Astrocyte of the hippocampus (primary cell): Measurements from ENCODE around the gene JHY.

Source experiments
- DNase-seq: peaks from one replicate; pipeline ENCODE4 v3.0.0; 2011; ENCODE audit warnings: low read depth, low spot score

Gene JHY

DNA sequence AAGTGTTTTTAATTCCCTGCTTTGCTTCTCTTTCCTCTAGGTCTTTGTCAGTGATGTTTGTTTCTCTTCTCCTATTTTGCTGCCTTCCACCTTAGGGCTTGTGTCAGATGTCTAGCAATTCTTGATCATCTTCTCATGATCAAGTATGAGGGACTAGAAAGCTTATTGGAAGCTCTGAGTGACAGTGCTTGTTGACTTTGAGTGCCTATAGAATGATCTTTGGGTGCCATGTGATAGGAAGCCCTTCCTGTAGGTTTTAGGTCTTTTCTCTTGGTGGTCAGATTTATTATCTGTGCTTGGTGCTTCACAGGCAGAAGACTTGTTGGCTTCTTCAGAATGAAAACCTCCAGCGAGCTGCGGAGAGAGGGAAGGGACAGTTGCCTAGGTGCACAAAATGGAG is 56.0 kb downstream of the JHY start:
- DNase-seq, result no peak

DNA sequence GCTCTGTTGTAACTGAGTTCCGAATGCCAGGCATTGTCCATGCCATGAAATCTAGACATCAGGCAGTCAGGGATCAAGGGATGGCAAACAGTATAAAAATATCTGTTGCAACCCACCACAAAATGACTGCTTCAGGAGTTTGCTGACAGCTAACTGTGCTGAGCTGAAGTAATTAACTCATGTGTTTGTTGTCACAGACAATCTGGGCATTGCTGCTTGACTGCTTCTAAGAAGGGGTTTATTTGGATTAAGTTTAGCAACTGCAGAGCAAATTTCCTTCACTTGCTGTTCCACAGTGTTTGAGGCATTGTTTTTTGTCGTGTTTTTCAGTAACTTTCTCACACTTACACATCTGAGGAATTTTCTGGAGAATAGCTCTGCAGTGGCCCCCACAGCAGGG is 68.7 kb downstream of the JHY start:
- DNase-seq, result peak; percentile 12

DNA sequence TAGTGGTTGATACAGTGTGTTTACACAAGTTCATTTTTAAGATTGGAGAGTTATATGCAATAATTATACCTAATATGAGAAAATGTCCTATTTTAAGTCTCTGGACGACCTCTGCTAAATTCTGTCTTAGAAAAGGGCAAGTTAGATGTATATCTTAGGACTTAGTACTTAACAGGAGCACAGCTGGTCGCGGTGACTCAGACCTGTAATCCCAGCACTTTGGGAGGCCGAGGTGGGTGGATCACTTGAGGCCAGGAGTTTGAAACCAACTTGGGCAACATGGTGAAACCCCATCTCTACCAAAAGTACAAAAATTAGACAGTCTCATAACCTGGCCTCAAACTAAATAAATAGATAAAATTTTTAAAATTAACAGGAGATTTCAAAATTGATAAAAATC is 71.9 kb downstream of the JHY start:
- DNase-seq, result no peak

DNA sequence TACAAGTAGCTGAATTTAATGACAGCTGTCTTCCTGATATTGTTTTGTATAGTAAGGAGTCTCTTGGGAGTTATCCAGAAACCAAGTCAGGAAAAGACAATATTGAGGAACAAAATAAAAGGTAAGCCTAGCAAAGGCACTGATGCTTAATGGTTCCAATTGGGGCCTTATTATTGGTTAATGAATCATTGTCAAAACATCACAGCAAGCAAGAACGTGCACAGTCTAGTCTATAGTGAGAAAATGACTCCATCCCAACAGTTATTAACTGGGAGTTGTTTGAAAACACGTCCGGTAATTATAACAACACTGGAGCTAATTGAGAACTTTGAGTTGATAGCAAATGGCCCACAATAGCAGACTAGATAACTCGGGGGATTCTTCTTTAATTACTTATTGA is 81.4 kb downstream of the JHY start:
- DNase-seq, result no peak

DNA sequence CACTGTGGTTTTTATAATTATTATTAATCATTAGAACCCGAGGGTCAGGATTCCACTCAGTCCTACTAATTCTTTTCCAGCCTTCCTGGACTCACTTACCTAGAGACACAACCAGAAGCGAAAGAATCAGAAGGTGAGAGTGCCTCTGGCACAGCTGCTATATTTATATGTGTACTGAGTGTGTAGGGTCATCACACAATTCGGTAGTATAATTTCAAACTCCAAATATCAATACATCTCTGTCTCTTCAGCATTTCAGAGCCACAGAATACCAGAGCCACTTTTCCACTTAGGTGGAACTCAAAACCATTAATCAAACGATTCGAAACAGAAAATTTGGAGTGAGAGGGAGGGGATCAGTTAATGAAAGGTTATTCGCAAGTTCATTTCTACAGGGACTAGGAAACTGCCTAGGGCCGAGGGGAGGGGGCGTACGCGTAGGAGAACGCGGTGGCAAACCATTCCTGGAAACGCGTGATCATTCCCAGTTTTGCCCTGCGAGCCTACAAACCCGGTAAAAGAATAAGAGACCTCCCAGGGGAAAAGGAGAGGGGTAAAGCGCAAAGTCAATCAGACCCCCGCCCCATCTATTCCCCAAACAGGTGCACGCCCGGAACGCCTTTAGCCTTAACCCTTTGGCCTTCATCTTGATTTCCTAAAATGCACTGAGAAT is 93.6 kb downstream of the JHY start:
- DNase-seq, result no peak

DNA sequence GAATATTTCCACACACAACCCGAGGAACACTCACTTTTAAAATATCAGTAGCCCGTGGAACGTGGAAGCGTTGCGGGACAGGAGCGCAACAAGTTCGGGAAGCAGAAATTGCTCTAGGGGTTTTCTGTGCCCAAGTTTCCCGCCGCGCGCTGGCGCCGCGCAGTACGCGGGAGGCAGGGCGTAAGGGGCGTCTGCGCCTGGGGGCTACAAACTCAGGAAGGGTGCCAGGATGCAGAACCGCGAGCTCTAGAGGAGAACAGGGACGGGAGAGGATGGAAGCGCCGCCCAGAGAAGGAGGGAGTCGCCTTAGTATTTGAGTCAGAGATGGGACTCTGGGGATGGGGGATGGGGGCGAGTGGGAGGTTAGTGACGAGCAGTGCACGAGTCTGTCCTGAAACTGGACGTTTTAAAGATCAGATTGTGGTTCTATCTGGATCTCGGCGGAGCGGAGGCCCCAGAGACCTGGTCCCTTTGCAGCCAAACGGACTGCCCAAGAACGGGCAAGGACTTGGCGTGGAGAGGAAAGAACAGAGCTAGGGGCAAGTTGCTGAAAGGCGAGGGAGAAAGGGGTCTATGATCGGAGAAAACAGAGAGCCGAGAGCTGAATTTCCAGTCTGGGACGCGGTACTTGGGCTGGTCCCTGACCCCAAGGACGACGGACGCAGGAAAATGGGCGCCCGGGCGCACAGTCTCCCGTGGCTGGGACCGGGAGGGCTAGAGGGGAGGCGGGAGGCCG is 94.3 kb downstream of the JHY start:
- DNase-seq, result peak; percentile 13

DNA sequence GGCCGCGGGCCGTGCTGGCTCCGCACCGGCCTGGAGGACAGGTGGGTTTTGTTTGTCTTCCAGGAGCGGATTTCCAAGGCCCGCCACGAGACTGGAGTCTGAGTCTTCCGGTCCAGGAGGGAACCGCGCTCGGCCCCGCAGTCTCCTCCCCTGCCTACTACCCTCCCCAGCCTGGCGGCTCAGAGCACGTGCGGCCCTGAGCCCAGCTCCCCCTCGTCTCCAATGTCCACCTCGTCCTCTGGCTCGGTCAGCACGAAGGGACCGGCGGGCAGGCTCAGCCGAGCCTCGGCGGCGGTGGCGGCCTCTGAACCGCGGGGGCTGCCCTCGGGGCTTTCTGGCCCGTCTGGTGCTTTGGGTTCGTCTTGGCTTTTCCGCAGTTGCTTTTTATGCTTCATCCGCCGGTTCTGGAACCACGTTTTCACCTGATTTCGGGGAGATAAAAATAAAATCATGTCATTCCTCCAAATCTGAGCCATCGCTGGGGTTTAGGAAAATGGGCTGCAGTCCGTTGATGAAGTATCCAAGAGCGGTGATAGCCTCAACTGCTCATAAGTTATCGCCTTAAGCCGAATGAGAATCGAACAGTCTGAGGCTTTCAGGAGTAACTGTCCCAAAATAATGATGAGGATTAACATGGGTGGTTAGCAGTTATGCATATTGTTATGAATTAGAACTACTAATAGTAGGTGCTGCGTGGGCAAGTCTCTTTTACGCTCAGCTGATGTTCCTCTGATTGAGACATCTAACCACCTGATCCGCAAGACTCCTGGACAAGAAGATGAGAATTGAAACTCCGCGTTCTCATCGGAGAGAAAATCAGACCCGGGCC is 95.1 kb downstream of the JHY start:
- DNase-seq, result peak; percentile 18

DNA sequence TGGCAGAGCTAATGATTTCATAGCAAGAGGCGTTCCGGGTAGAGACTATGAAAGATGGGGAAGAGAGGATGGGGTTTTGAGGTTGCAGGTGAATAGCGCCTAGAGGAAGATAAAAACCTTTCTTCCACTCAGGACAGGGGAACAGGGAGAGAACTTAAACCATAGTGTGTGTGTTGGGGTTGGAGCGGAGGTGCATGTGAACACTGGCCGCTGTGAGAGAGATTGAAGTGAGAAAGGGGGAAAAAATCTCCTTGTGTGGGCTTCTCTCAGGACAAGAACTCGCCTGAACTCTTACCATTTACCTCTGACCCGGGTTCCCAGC is 95.7 kb downstream of the JHY start:
- no peak for DNase-seq

DNA sequence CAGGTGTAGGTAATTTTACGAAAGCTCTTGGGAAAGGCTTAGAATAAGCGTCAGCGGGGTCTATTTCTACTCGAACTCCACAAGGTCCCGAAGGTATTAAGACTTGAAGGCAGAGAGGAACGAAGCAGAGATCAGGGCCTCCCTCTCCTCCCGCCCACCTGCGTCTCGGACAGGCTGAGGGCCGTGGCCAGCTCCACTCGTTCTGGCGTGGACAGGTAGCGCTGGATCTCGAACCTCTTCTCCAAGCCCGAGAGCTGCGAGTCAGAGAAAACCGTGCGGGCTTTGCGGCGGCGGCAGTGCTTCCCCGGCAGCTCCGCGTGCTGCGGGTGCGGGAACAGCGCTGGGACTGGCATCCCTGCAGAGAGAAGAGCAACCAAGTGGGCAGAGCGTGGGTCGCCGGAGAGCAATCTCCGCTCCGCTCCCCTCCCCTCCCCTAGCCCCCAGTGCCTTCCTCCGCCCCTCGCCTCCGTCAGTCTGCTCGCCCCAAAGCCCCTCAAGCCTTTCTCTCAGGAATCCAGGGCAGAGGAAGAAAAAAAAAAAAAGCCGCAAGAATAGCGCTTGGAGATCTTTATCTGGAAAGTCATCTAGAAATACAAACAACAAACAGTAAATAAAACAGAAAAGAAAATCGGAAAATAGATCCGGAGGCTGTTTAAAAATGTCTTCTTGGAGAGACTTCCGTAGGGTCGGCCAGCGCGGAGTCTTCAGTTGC is 96.7 kb downstream of the JHY start:
- DNase-seq, result no peak

DNA sequence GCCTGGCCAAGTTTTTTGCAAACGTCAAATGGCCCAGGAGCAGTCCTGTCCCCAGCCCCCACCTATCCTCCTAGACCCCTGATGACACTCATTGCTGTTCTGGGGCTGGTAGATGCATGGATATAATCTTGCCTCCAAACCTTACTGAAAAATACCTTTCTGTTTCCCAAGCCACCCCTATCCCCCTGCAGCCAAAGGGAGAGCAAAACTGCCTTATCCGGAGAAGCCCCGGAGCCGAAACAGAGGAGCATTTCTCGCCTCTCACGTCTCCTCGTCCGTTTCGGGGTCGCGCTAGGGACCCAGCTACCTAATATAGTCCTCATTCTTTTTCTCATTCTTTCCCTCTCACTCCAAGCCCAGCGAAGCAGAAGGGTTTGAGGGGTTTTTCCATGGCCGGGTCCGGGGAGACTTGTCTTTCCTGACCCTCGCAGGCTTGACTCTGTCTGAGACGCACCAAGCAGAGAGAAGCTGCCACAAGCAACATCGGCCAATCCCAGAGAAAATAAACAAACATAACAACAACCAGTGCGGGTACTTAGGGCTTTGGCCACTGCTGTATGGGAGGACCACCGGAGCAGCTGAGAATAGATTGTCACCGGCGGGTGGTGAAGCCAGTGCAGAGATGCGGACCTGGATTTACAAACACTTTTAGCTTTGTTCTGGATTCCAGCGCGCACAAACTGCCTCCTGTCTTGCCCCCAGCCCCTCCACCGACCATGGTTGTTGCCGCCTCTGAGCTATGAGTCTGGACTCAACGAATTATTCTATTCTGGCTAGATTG is 97.4 kb downstream of the JHY start:
- no peak for DNase-seq

DNA sequence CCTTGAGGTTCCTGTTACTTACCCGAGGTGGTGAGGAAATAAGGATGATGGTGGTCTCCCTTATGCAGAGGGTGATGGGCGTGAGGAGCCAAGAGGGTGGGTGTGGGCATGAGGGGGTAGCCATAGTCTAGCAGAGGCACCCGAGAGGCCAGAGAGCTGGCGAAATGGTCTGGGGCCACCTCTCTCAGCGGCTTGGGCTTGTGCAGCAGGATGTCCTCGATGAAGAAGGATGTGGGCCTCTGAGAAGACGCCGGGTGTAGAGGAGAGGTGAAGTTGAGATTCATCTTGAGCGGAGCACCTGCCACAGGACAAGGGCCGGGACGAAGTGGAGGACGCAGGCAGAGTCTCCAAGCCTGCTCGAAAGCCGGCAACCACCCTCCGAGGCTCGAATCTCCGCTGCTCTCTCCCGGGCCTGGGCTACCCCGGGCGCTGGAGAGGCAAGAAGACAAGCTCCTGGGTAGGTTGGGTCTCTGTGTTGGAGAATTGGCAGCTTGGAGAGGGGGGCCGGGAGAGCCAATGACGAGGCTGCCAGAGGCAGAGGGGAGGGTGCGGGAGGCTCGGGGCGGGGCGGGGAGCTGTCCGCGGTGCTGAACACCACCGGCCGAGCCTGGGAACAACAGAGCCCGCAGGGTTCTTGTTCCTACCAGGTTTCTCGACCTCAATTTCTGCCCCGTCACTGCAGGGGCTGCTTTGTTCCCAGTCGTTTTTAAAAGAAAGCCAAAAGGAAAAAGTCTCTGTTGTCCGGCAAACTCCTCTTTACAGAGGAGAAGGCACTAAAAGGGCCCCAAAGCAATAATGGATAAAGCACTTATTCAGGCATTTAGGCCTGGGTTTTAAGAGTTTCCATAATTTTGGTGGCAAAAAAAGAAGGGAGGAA is 99.1 kb downstream of the JHY start, which contains the start of gene BSX:
Gene BSX (minus strand): TSS at position 447 of the 877 bp plus-strand sequence. CDS start 163 bp downstream, at position 284.
- peak; percentile 85 for DNase-seq

DNA sequence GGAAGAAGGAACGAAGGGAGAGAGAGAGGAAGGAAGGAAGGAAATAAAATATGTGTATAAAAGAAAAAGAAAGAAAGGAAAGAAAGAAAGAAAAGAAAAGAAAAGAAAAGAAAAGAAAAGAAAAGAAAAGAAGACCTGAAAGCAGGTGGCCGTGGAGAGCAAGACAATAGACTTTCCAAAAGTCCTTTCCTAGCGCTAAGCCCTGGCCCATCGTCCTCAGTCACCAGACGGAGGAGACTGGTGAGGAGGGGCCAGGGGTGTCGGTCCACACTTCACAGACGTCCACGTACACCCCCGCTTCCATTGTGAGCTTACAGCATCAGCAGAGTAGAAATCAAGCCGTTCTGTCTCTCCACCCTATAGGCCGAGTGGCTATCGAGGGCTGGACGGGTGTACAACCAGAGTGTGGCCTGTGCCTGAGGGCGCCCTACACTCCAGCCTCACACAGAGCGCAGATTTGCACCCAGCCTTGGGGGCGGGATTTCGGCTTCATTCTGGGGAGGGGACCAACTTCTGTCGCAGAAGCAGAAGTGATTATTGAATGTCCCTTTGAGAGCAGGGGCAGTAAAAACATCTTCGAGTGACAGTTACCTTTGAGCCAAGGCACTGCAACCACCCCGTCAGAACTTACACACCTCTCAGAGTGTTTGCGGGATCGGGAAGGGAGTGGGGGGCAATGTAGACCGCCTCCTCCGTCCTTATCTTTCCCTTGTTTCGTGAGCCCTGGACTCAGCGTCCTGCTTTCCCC is 101.1 kb downstream of the JHY start:
- no peak for DNase-seq

DNA sequence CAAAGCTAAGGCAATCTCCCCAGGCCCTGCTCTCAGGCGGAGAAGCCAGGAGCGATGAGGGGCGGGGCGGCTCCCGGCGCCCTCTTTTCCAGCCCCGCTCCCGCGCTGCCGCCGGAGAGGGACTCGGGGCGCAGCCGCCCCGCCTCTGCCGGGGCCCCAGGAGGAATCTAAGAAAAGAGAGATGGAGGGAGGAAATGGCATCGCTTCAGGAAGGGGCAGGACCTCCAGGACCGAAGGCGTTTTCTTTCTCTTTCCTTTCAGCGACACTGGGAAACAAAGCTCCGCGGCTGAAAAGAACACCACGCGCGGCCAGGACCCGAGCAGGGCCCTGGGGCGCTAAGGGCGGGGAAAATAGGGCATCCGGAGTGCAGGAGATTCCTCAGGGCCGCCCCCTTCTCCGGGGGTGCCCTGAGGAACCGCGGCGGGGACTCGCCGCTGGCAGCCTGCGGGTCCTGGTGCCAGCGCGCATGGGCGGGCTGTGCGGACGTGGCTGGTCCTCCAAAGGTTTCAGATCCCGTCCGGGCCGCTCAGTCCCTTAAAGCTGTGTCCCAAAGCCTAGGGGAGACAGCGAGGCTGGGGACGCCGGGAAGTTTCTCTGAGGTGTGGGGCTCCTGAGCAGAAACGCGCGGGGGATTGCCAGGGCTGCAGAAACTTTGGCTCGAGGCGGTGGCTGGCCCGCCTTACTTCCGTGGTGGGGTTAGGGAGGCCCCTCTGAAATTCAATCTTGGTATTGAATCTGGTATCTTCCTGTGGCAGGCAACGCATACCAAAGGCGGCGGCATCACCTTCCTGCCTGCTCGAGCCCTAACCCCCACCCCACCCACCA is 101.8 kb downstream of the JHY start:
- DNase-seq, result peak; percentile 51

DNA sequence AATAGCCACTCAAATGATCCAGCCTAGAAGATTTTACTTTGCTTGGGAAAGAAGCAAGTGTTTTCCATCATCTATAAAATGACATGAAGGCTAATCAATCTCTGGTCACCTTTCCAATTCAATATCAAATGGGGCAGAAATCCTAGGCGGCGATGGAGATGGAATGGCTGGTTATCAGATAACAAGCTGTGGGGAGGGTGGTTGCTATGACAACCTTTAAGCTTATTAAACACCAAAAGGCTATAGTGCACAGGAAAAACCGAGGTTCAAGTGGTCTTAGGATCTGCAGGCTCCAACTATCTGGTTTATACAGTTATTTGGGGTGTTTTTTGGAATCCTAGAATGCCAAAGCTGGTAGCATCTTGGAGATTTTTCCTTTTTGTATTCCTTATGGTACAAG is 113.0 kb downstream of the JHY start:
- DNase-seq, result no peak

DNA sequence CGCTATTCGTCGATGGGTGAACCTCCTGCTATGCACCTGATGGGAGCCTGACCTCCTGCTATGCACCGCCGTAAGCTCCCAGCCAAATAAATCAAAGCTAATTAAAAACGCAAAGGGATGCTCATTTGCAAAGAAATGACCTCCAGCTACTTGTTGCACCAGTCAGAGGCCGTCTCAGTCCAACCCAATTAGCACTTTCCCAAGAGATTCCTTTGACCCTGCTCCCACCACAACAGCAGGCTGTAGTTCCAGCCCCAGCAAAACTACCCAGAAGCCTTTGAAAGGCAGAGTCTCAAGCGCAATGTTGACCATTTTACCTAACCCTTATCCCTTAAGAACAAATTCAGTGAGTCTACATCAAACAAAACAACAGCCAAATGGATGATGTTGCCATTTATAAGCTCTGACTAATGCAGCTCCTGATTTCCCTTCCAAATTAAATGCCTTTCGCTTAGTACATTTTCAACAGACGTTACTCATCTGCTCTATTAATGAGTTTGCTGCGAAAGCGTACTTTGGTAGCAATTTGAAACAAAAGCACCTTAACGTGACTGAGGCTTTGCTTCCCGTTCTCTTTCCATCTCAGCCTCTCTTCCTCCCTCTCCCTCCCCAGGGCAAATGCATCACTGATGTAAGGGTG is 116.3 kb downstream of the JHY start:
- peak; percentile 49 for DNase-seq

DNA sequence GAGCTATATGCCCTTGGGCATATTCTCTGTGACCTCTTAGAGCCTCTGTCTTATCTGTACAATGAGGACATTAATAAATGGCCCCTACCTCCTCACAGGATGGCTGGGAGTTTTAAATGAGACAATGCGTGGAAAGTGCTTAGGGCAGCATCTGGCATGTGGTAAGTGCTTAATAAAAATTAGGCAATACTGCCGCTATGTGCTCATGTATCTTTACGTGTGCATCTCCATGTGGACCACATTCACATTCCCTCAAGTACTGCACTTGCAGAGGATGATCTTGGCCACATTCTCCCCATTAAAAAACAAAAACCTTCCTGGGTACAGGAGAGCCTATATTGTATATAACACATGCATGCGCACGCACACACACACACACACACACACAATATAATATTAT is 118.2 kb downstream of the JHY start:
- DNase-seq, result no peak

DNA sequence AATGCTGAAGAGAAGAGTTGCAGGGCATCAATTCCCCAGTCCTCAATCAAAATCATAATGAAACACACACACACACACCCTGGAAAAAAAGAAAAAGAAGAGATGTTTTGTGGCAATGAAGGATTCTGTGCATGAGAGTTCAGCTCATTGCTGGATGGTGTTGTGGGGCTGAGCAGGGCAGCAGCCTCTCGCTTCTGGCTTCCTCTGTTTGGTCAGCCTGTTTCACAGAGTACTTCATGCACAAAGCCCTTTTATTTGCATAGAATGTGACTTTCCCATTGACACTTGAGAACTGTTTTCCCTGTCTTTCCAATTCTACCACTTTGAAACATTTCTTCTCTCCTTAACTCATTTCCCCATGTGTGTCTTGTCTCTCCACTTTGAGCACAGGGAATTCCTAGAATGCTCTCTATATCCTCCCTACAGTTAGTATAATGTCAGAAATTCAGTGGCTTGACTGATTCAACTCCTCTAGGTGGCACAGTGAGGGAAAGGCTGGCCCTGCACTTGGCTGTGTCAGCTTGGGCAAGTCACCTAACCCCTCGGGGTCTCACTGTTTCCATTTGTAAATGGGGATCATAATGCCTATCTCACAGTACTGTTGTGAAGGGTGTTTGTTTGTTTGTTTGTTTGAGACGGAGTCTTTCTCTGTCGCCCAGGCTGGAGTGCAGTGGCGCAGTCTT is 124.4 kb downstream of the JHY start:
- no peak for DNase-seq
